Stomach (tissue), 9 donors: ENCODE data around the gene ULK1. TPM values are rescaled to one million over a fixed set of nuclear protein-coding genes. Genes with fewer than 3 reads are reported as not detected.

Experiments
- DNase-seq, 2 donors: peaks; one replicate each; pipeline versions ENCODE4 v3.0.0 to v3.0.0-alpha.2; 2013 to 2019
- H3K27ac ChIP-seq, 5 donors: fragments of 200-600 bp in 4 of 5; sonication (generic) in 4 of 5; one replicate each; pipeline ENCODE4 v1.5.1; 2013 to 2019; ENCODE audit warnings: mild to moderate bottlenecking in 1 of 5, moderate library complexity in 1 of 5
- H3K27me3 ChIP-seq, 3 donors: fragments of 200-600 bp; sonication (generic); one replicate each; pipeline ENCODE4 v1.5.1; 2017 to 2019; ENCODE audit warnings: mixed run types in 1 of 3
- H3K36me3 ChIP-seq, 4 donors: fragments of 200-600 bp; sonication (generic); 1 replicate in 3 of 4; 2 replicates in 1 of 4; pipeline ENCODE4 v1.5.1; 2016 to 2019
- H3K4me1 ChIP-seq, 4 donors: fragments of 200-600 bp; sonication (generic); one replicate each; pipeline ENCODE4 v1.5.1; 2016 to 2019
- H3K4me3 ChIP-seq, 4 donors: fragments of 200-600 bp; sonication (generic) in 3 of 4; one replicate each; pipeline ENCODE4 v1.5.1; 2016 to 2019; ENCODE audit warnings: mild to moderate bottlenecking in 1 of 4
- H3K9me3 ChIP-seq, 4 donors: fragments of 200-600 bp; sonication (generic); one replicate each; pipeline ENCODE4 v1.5.1; 2016 to 2019
- CTCF ChIP-seq, 7 experiments: fragments of 450-650 bp in 4 of 7; fragments of 200-600 bp in 3 of 7; sonication (generic) in 3 of 7; IDR thresholded peaks; one replicate each; pipeline ENCODE4 v1.5.1; 2016 to 2019; ENCODE audit warnings: antibody characterized with exemption in 7 of 7, control low read depth in 2 of 7, mild to moderate bottlenecking in 1 of 7
- EP300 ChIP-seq: sonication (generic); formaldehyde crosslinking; IDR thresholded peaks from one replicate; pipeline ENCODE4 v1.6.1; 2017; ENCODE audit warnings: antibody characterized with exemption
- POLR2A ChIP-seq, 4 donors: fragments of 450-650 bp; IDR thresholded peaks; one replicate each; pipeline ENCODE4 v1.6.1; 2016; ENCODE audit warnings: antibody characterized with exemption in 4 of 4, control low read depth in 2 of 4, mild to moderate bottlenecking in 1 of 4, moderate library complexity in 1 of 4
- POLR2AphosphoS5 ChIP-seq, 3 donors: sonication (generic); formaldehyde crosslinking; IDR thresholded peaks; one replicate each; pipeline ENCODE4 v1.6.1; 2016; ENCODE audit warnings: antibody characterized with exemption in 3 of 3
- WGBS, 5 donors: extraction: QIAGEN DNeasy Blood & Tissue Kit in 3 of 5; methylation state at CpG; one replicate each; pipeline versions ENCODE4 v1.1.5 to v1.1.7; 2013 to 2018; 5-methylcytosine and 5-hydroxymethylcytosine counted together
- intact Hi-C: fragments of 100-400 bp; cut with DNase I; formaldehyde crosslinking; loops from one replicate; pipeline ENCODE4 v1.15.1; 2023; ENCODE audit warnings: low total_unique reads
- polyA plus RNA-seq, 3 donors: library from polyadenylated mRNA; stranded (reverse); fragments of 200-250 nt; gene quantifications; one replicate each; pipeline ENCODE4 v1.2.3, GENCODE V29; 2013
- total RNA-seq, 5 donors: library from RNA; depleted of rRNA; stranded (reverse); fragments of >200 nt; gene quantifications; one replicate each; pipeline versions ENCODE4 v1.1.0 to v1.2.3, GENCODE V29; 2014 to 2016
- donor health status: healthy with polysubstance abuse.
- donor health status: Bipolar disorder and iron deficiency.
- donor health status: healthy.

The ULK1 gene
- total and polyA plus RNA-seq, 8 donors: 10.2 to 45.1 (median 18.3) TPM

GRCh38 chr12:131862994-131863710 is 31.3 kb upstream of the ULK1 start:
- H3K27me3 ChIP-seq: peaks cover 0 to 26% (median 0%) of the 10 kb centered on the region in 3 donors
- H3K4me1 ChIP-seq: peaks cover 0 to 15% (median 3%) of the 10 kb centered on the region in 4 donors
- no peak overlapping the region for H3K27ac ChIP-seq
- no peak for DNase-seq
- no peak overlapping the region for H3K4me3 ChIP-seq
- 37 to 44% (median 39%) methylated on average over 18 to 20 of the region's 20 CpGs for WGBS, 5 donors
- H3K36me3 ChIP-seq: no peaks in the 10 kb centered on the region
- no peak for TF ChIP-seq POLR2AphosphoS5 (IDR thresholded peaks at IDR 0.05)
- no peak for TF ChIP-seq EP300
- TF ChIP-seq CTCF (IDR thresholded peaks at IDR 0.05): no peak
- TF ChIP-seq POLR2A (IDR thresholded peaks at IDR 0.05): no peak
- H3K9me3 ChIP-seq: no peaks in the 10 kb centered on the region
- intact Hi-C loops: no loop called here

- Histone ChIP-seq H3K27me3 (peaks cover 0 to 26% (median 0%) of the 10 kb centered on the region in 3 donors), H3K36me3 (no peaks in the 10 kb centered on the region), H3K9me3 (no peaks in the 10 kb centered on the region), H3K4me3 (no peak overlapping the region), H3K4me1 (peaks cover 0 to 15% (median 3%) of the 10 kb centered on the region in 4 donors), H3K27ac (no peak overlapping the region)
- no peak for DNase-seq
- intact Hi-C loops: no loop called here
- TF ChIP-seq EP300: no peak
- no peak for TF ChIP-seq POLR2A (IDR thresholded peaks at IDR 0.05)
- TF ChIP-seq POLR2AphosphoS5 (IDR thresholded peaks at IDR 0.05): no peak
- TF ChIP-seq CTCF (IDR thresholded peaks at IDR 0.05): no peak
- WGBS, 5 donors: 73 to 76% (median 74%) methylated on average over 18 to 24 of the region's 24 CpGs
Observed at GRCh38 chr12:131863711-131864396, 30.6 kb upstream of the ULK1 start.

GRCh38 chr12:131864469-131864868 is 30.0 kb upstream of the ULK1 start:
- intact Hi-C loops: no loop called here
- Histone ChIP-seq H3K9me3 (no peaks in the 10 kb centered on the region), H3K4me3 (no peak overlapping the region), H3K27ac (no peak overlapping the region), H3K27me3 (peaks cover 0 to 22% (median 0%) of the 10 kb centered on the region in 3 donors), H3K36me3 (no peaks in the 10 kb centered on the region), H3K4me1 (peaks cover 0 to 15% (median 3%) of the 10 kb centered on the region in 4 donors)
- no peak for TF ChIP-seq POLR2AphosphoS5 (IDR thresholded peaks at IDR 0.05)
- TF ChIP-seq EP300: no peak
- no peak for TF ChIP-seq POLR2A (IDR thresholded peaks at IDR 0.05)
- no peak for TF ChIP-seq CTCF (IDR thresholded peaks at IDR 0.05)
- no peak for DNase-seq
- 82 to 92% (median 87%) methylated on average over 8 of the region's 8 CpGs for WGBS, 5 donors

- Histone ChIP-seq H3K9me3 (no peaks in the 10 kb centered on the region), H3K36me3 (no peaks in the 10 kb centered on the region), H3K27ac (no peak overlapping the region), H3K4me1 (peaks cover 0 to 13% (median 3%) of the 10 kb centered on the region in 4 donors), H3K27me3 (peaks cover 0 to 18% (median 0%) of the 10 kb centered on the region in 3 donors), H3K4me3 (no peak overlapping the region)
- DNase-seq: no peak
- intact Hi-C loops: no loop called here
- TF ChIP-seq EP300 (no peak), CTCF (IDR thresholded peaks at IDR 0.05) (no peak), POLR2A (IDR thresholded peaks at IDR 0.05) (no peak), POLR2AphosphoS5 (IDR thresholded peaks at IDR 0.05) (no peak)
- WGBS, 5 donors: 86 to 91% (median 88%) methylated on average over 20 of the region's 20 CpGs
Observed at GRCh38 chr12:131865180-131865875, 29.1 kb upstream of the ULK1 start.
